PC-3 (cell line): Measurements from ENCODE around the gene CKB. TPM values are rescaled to one million over a fixed set of nuclear protein-coding genes. Genes with fewer than 3 reads are reported as not detected.

Source experiments
- ATAC-seq: fragments of 200-7000 bp; cut with Tn5 transposase; 2 replicates; pipeline ENCODE4 v1.9.1; 2020; ENCODE audit warnings: mild to moderate bottlenecking, moderate library complexity
- BruUV-seq: library from RNA; stranded (reverse); fragments of 400-500 nt; replicated peaks from 2 replicates; lab custom pipeline; 2021; lab: Mats Ljungman, UMichigan
- CTCF ChIA-PET: fragments of 300-600 bp; sonication (Branson Sonifier 250); formaldehyde crosslinking; loops from one replicate; lab custom pipeline; 2022; ENCODE audit warnings: antibody characterized with exemption; lab: Charles Lee
- POLR2A ChIA-PET: fragments of 300-600 bp; sonication (Branson Sonifier 250); formaldehyde crosslinking; loops from one replicate; lab custom pipeline; 2022; ENCODE audit warnings: antibody characterized with exemption; ENCODE audit not compliant: unreplicated experiment; lab: Charles Lee
- DNase-seq: peaks from one replicate; pipeline ENCODE4 v3.0.0-alpha.2; 2015
- H2AFZ ChIP-seq: fragments of 300-600 bp; sonication (generic); 2 replicates; pipeline ENCODE4 v1.6.0; 2016; ENCODE audit warnings: antibody characterized with exemption, low read length
- H3F3A ChIP-seq: fragments of 300-600 bp; sonication (generic); one replicate; pipeline ENCODE4 v1.6.0; 2017; ENCODE audit warnings: antibody characterized with exemption, low read length, control low read depth, mild to moderate bottlenecking; ENCODE audit not compliant: unreplicated experiment
- H3K27ac ChIP-seq: fragments of 300-600 bp; sonication (generic); 2 replicates; pipeline ENCODE4 v1.5.1; 2016; ENCODE audit warnings: mild to moderate bottlenecking, low read length
- H3K27me3 ChIP-seq: fragments of 300-600 bp; sonication (generic); 2 replicates; pipeline ENCODE4 v1.6.1; 2016; ENCODE audit warnings: low read length, mixed read lengths
- H3K36me3 ChIP-seq: fragments of 300-600 bp; sonication (generic); 2 replicates; pipeline ENCODE4 v1.6.1; 2016; ENCODE audit warnings: low read depth, mixed run types, low read length, mixed read lengths
- H3K4me1 ChIP-seq: fragments of 300-600 bp; sonication (generic); 2 replicates; pipeline ENCODE4 v1.5.1; 2016; ENCODE audit warnings: low read length; ENCODE audit not compliant: insufficient read depth
- H3K4me2 ChIP-seq: fragments of 300-600 bp; sonication (generic); 2 replicates; pipeline ENCODE4 v1.6.0; 2016; ENCODE audit warnings: low read length
- H3K4me3 ChIP-seq: fragments of 300-600 bp; sonication (generic); 2 replicates; pipeline ENCODE4 v1.5.1; 2016; ENCODE audit warnings: mild to moderate bottlenecking, low read length, mixed read lengths
- H3K79me2 ChIP-seq: fragments of 300-600 bp; sonication (generic); 2 replicates; pipeline ENCODE4 v1.6.1; 2017; ENCODE audit warnings: low read length, mixed read lengths
- H3K9ac ChIP-seq: fragments of 300-600 bp; sonication (generic); 2 replicates; pipeline ENCODE4 v1.6.0; 2016; ENCODE audit warnings: mild to moderate bottlenecking, low read length
- H3K9me2 ChIP-seq: fragments of 300-600 bp; sonication (generic); replicated peaks from 2 replicates; pipeline ENCODE4 v1.6.1; 2016; ENCODE audit warnings: mixed run types, low read length, mixed read lengths
- H3K9me3 ChIP-seq: fragments of 300-600 bp; sonication (generic); 2 replicates; pipeline ENCODE4 v1.6.1; 2016; ENCODE audit warnings: low read length, mixed read lengths
- H4K20me1 ChIP-seq: fragments of 300-600 bp; sonication (generic); 2 replicates; pipeline ENCODE4 v1.6.1; 2016; ENCODE audit warnings: low read length, mixed read lengths
- CTCF ChIP-seq: fragments of 300-600 bp; sonication (generic); conservative IDR thresholded peaks from 2 replicates; pipeline ENCODE4 v1.5.1; 2017; ENCODE audit warnings: antibody characterized with exemption, low read depth, mild to moderate bottlenecking, low read length
- EZH2 ChIP-seq: fragments of 300-600 bp; sonication (generic); IDR thresholded peaks from one replicate; pipeline ENCODE4 v1.6.1; 2017; ENCODE audit warnings: antibody characterized with exemption, mild to moderate bottlenecking, low read length; ENCODE audit not compliant: unreplicated experiment
- EZH2phosphoT487 ChIP-seq: fragments of 300-600 bp; sonication (generic); IDR thresholded peaks from 2 replicates; pipeline ENCODE4 v1.6.1; 2018; ENCODE audit warnings: mild to moderate bottlenecking, antibody characterized with exemption, low read length, borderline replicate concordance
- intact Hi-C: fragments of 100-400 bp; cut with micrococcal nuclease; formaldehyde crosslinking; loops from 2 replicates; pipeline ENCODE4 v1.9.0; 2023
- total RNA-seq: library from RNA; depleted of rRNA; stranded (reverse); fragments of >200 nt; gene quantifications from 2 replicates; pipeline ENCODE4 v1.2.3, GENCODE V29; 2014

Gene CKB
- total RNA-seq, 1 experiment from 2014 or later: 299 TPM

GRCh38 chr14:103568952-103569351 lies 46.3 kb upstream of the CKB start:
- Histone ChIP-seq H3K9me3 (no peaks in the 10 kb centered on the region), H3F3A (no peaks in the 10 kb centered on the region), H2AFZ (no peak overlapping the region), H3K4me3 (no peak overlapping the region), H3K4me1 (peaks cover 10% of the 10 kb centered on the region; the same call in 1 of the 2 replicates), H3K9ac (no peak overlapping the region), H3K79me2 (peaks cover 65% of the 10 kb centered on the region), H3K27ac (no peak overlapping the region), H3K9me2 (no peaks in the 10 kb centered on the region), H3K36me3 (0 out of 2 replicates have a peak, but pooled peaks cover 5% of the 10 kb centered on the region), H4K20me1 (no peaks in the 10 kb centered on the region), H3K27me3 (no peaks in the 10 kb centered on the region), H3K4me2 (no peak overlapping the region)
- no peak for TF ChIP-seq EZH2
- no peak for TF ChIP-seq CTCF
- no peak for TF ChIP-seq EZH2phosphoT487
- BruUV-seq: no TSS peak
- CTCF ChIA-PET: interaction anchor here (0.5 kb wide), 1 partner anchor 139 kb away, joined by 7 read pairs; no protein-coding TSS in a partner anchor
- intact Hi-C loops: no loop called here
- POLR2A ChIA-PET: no interaction called here
- no peak for DNase-seq
- no peak for ATAC-seq

GRCh38 chr14:103563844-103564505 lies 41.3 kb upstream of the CKB start:
- Histone ChIP-seq H3K36me3 (peaks cover 23% of the 10 kb centered on the region), H3K4me3 (peak overlapping the region; percentile 89), H3F3A (no peaks in the 10 kb centered on the region), H3K9me3 (no peaks in the 10 kb centered on the region), H3K4me2 (peak overlapping the region; percentile 92), H3K4me1 (peaks cover 29% of the 10 kb centered on the region), H3K9me2 (no peaks in the 10 kb centered on the region), H4K20me1 (peaks cover 26% of the 10 kb centered on the region), H3K9ac (peak overlapping the region; percentile 97), H3K27ac (no peak overlapping the region), H3K27me3 (no peaks in the 10 kb centered on the region), H2AFZ (no peak overlapping the region), H3K79me2 (peaks cover 94% of the 10 kb centered on the region)
- intact Hi-C loops: no loop called here
- ChIA-PET POLR2A (interaction anchor here (0.7 kb wide), 1 partner anchor 17 kb away, joined by 44 read pairs; no protein-coding TSS in a partner anchor), CTCF (no interaction called here)
- DNase-seq (peak; percentile 15), ATAC-seq (no peak)
- TF ChIP-seq EZH2: no peak
- TF ChIP-seq CTCF: no peak
- no peak for TF ChIP-seq EZH2phosphoT487
- BruUV-seq: no TSS peak

GRCh38 chr14:103563226-103563620 lies 40.6 kb upstream of the CKB start:
- H3K4me3 ChIP-seq: peak overlapping the region; percentile 89
- peaks cover 31% of the 10 kb centered on the region for H4K20me1 ChIP-seq
- TSS peak; percentile 63 for BruUV-seq
- H3K36me3 ChIP-seq: peaks cover 24% of the 10 kb centered on the region
- H3K27ac ChIP-seq: peak overlapping the region; percentile 84
- H3K9ac ChIP-seq: peak overlapping the region; percentile 97
- DNase-seq (peak; percentile 60), ATAC-seq (no peak)
- no peak for TF ChIP-seq EZH2
- TF ChIP-seq CTCF: no peak
- no peak for TF ChIP-seq EZH2phosphoT487
- ChIA-PET POLR2A (no interaction called here), CTCF (no interaction called here)
- intact Hi-C loops: no loop called here
- peaks cover 37% of the 10 kb centered on the region for H3K4me1 ChIP-seq
- H3K9me2 ChIP-seq: no peaks in the 10 kb centered on the region
- peak overlapping the region; percentile 92 for H3K4me2 ChIP-seq
- H3F3A ChIP-seq: no peaks in the 10 kb centered on the region
- H3K79me2 ChIP-seq: peaks cover 97% of the 10 kb centered on the region
- peak overlapping the region; percentile 80 for H2AFZ ChIP-seq
- no peaks in the 10 kb centered on the region for H3K9me3 ChIP-seq
- no peaks in the 10 kb centered on the region for H3K27me3 ChIP-seq
